ENCODE measurements around the gene RBM28.

DNA sequence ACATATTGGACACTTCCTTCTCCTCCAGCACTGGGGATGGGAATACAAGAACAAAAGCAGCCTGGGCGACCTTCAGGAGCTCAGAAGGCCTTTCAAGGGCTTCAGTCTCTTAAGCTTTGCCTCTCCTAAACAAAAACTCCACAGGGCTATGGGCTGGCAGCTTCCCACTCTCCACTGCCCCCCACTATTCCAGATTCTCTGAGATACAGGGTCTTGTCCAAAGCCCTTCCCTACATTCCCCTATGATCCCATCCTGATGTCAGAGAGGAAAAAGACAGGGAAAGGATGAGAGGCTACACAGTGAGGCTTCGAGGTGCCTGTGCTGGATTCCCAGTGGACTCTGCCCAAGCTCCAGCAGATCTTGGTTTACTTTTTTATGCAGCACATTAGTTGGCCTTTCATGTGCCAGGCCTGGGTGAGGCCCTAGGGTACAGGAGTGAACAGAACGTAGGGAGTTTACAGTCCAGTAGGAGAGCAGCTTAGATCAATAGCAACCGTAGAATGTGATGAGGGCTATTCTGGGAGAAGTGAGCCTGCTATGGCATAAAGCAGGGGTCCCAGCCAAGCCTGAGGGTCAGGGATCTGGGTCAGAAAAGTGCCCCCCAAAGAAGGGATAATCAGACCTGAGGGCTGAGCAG is 69.3 kb downstream of the RBM28 start:
- TF ChIP-seq, protein P1, sequence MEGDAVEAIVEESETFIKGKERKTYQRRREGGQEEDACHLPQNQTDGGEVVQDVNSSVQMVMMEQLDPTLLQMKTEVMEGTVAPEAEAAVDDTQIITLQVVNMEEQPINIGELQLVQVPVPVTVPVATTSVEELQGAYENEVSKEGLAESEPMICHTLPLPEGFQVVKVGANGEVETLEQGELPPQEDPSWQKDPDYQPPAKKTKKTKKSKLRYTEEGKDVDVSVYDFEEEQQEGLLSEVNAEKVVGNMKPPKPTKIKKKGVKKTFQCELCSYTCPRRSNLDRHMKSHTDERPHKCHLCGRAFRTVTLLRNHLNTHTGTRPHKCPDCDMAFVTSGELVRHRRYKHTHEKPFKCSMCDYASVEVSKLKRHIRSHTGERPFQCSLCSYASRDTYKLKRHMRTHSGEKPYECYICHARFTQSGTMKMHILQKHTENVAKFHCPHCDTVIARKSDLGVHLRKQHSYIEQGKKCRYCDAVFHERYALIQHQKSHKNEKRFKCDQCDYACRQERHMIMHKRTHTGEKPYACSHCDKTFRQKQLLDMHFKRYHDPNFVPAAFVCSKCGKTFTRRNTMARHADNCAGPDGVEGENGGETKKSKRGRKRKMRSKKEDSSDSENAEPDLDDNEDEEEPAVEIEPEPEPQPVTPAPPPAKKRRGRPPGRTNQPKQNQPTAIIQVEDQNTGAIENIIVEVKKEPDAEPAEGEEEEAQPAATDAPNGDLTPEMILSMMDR (IDR thresholded peaks at IDR 0.05): no peak
- TF ChIP-seq POLR2A (IDR thresholded peaks at IDR 0.05): no peak
- TF ChIP-seq POLR2AphosphoS5 (IDR thresholded peaks at IDR 0.05): no peak
- no peak for TF ChIP-seq EP300 (IDR thresholded peaks at IDR 0.05)
